Measurements from ENCODE around the gene BHMT2.

- TF ChIP-seq POLR2A (IDR thresholded peaks at IDR 0.05; ENCODE audit: low read length): no peak
- TF ChIP-seq GATA1 (IDR thresholded peaks at IDR 0.05; ENCODE audit: low read depth, low read length): no peak
Measured at GRCh38 chr5:79062436-79062835, 7.1 kb upstream of the BHMT2 start.

Measured in erythroblast (primary cell).